HCT116 (cell line): ENCODE measurements around the gene MSMP. TPM values are rescaled to one million over a fixed set of nuclear protein-coding genes. Genes with fewer than 3 reads are reported as not detected.

ENCODE experiments used
- ATAC-seq: fragments of 200-7000 bp; cut with Tn5 transposase; 2 replicates; pipeline ENCODE4 v1.9.1; 2020; ENCODE audit warnings: mild to moderate bottlenecking, moderate library complexity
- BruUV-seq: library from RNA; stranded (reverse); fragments of 400-500 nt; replicated peaks from 2 replicates; lab custom pipeline; 2021; lab: Mats Ljungman, UMichigan
- CTCF ChIA-PET: fragments of 300-600 bp; sonication (Branson Sonifier 250); formaldehyde crosslinking; loops from one replicate; lab custom pipeline; 2021; ENCODE audit warnings: antibody characterized with exemption; lab: Charles Lee
- POLR2A ChIA-PET: fragments of 300-600, 350-600 bp; sonication (Branson Sonifier 250); formaldehyde crosslinking; loops from one replicate; lab custom pipeline; 2021; ENCODE audit warnings: antibody characterized with exemption; lab: Charles Lee
- RAD21 ChIA-PET, 2 experiments: fragments of 300-600 bp; sonication (Branson Sonifier 250); formaldehyde crosslinking; loops; one replicate each; lab custom pipeline; 2023; ENCODE audit warnings: low total read pairs in 2 of 2; ENCODE audit not compliant: uncharacterized antibody in 2 of 2, unreplicated experiment in 2 of 2, low non-redundant PET in 1 of 2; lab: Charles Lee
- DNase-seq: peaks from one replicate; pipeline ENCODE4 v3.0.0-alpha.2; 2010; ENCODE audit warnings: low read depth, low spot score
- H2AFZ ChIP-seq: fragments of 200-600 bp; shearing (Covaris generic), sonication (generic); 2 replicates; pipeline ENCODE4 v1.6.1; 2017; ENCODE audit warnings: low read depth, mixed run types, mixed read lengths, antibody characterized with exemption, low read length; ENCODE audit not compliant: poor library complexity, severe bottlenecking
- H3K27ac ChIP-seq: 2 replicates; pipeline ENCODE4 v1.5.1; 2012; ENCODE audit warnings: low read depth, low read length
- H3K27me3 ChIP-seq: fragments of 200-600 bp; sonication (generic); 2 replicates; pipeline ENCODE4 v1.6.1; 2016; ENCODE audit warnings: mixed run types, low read length, mixed read lengths; ENCODE audit not compliant: insufficient read depth
- H3K36me3 ChIP-seq, 2 experiments: fragments of 200-500 bp in 1 of 2; fragments of 200-600 bp in 1 of 2; sonication (Bioruptor generic) in 1 of 2; sonication (generic) in 1 of 2; 2 replicates each; pipeline versions ENCODE4 v1.5.1 to v1.6.1; 2014 to 2016; ENCODE audit warnings: low read length in 2 of 2, inconsistent platforms in 1 of 2, mixed read lengths in 1 of 2, mixed run types in 1 of 2; ENCODE audit not compliant: insufficient read depth in 2 of 2, control insufficient read depth in 1 of 2
- H3K4me1 ChIP-seq, 2 experiments: fragments of 200-600 bp in 1 of 2; sonication (generic) in 1 of 2; 2 replicates each; pipeline versions ENCODE4 v1.5.1 to v1.6.1; 2012 to 2017; ENCODE audit warnings: low read length in 2 of 2, inconsistent platforms in 1 of 2, mild to moderate bottlenecking in 1 of 2, mixed read lengths in 1 of 2, mixed run types in 1 of 2, moderate library complexity in 1 of 2; ENCODE audit not compliant: insufficient read depth in 2 of 2, control insufficient read depth in 1 of 2
- H3K4me2 ChIP-seq: fragments of 200-600 bp; sonication (generic); 2 replicates; pipeline ENCODE4 v1.6.1; 2017; ENCODE audit warnings: mixed run types, low read length, mixed read lengths
- H3K4me3 ChIP-seq, 2 experiments: fragments of 200-600 bp in 1 of 2; sonication (generic) in 1 of 2; replicated peaks in 1 of 2; 2 replicates each; pipeline ENCODE4 v1.5.1; 2011 to 2016; ENCODE audit warnings: low read length in 2 of 2, control low read depth in 1 of 2, low read depth in 1 of 2, mild to moderate bottlenecking in 1 of 2, mixed read lengths in 1 of 2, mixed run types in 1 of 2
- H3K79me2 ChIP-seq: fragments of 200-600 bp; sonication (generic); 2 replicates; pipeline ENCODE4 v1.6.1; 2017; ENCODE audit warnings: mild to moderate bottlenecking, mixed run types, low read length, moderate library complexity, mixed read lengths; ENCODE audit not compliant: insufficient read depth
- H3K9ac ChIP-seq: fragments of 200-600 bp; sonication (generic); 2 replicates; pipeline ENCODE4 v1.6.1; 2016; ENCODE audit warnings: low read length, mixed read lengths
- H3K9me2 ChIP-seq: fragments of 200-600 bp; sonication (generic), shearing (Covaris generic); 2 replicates; pipeline ENCODE4 v1.6.1; 2017; ENCODE audit warnings: mixed run types, mild to moderate bottlenecking, moderate library complexity; ENCODE audit not compliant: insufficient read depth
- H3K9me3 ChIP-seq, 2 experiments: fragments of 200-500 bp in 1 of 2; fragments of 200-600 bp in 1 of 2; sonication (Bioruptor generic) in 1 of 2; sonication (generic) in 1 of 2; 2 replicates each; pipeline ENCODE4 v1.6.1; 2014 to 2017; ENCODE audit warnings: low read length in 2 of 2, mixed read lengths in 2 of 2, inconsistent platforms in 1 of 2, low read depth in 1 of 2, mild to moderate bottlenecking in 1 of 2, mixed run types in 1 of 2, moderate library complexity in 1 of 2; ENCODE audit not compliant: control insufficient read depth in 1 of 2, insufficient read depth in 1 of 2
- H4K20me1 ChIP-seq: fragments of 200-600 bp; sonication (generic), shearing (Covaris generic); 2 replicates; pipeline ENCODE4 v1.6.1; 2017; ENCODE audit warnings: mixed run types, mild to moderate bottlenecking, moderate library complexity; ENCODE audit not compliant: insufficient read depth
- CEBPB ChIP-seq: IDR thresholded peaks from 2 replicates; pipeline ENCODE4 v1.6.1; 2012; ENCODE audit warnings: low read depth
- ELF1 ChIP-seq: IDR thresholded peaks from 2 replicates; pipeline ENCODE4 v1.6.1; 2012; ENCODE audit warnings: low read depth, borderline replicate concordance
- EZH2 ChIP-seq: fragments of 200-600 bp; sonication (generic); IDR thresholded peaks from 2 replicates; pipeline ENCODE4 v1.6.1; 2017; ENCODE audit warnings: antibody characterized with exemption, mixed run types
- EZH2phosphoT487 ChIP-seq: fragments of 200-600 bp; IDR thresholded peaks from 2 replicates; pipeline ENCODE4 v1.6.1; 2018; ENCODE audit warnings: antibody characterized with exemption, borderline replicate concordance
- MAX ChIP-seq: IDR thresholded peaks from 2 replicates; pipeline ENCODE4 v1.6.1; 2012
- POLR2A ChIP-seq: IDR thresholded peaks from 2 replicates; pipeline ENCODE4 v1.7.0; 2011; ENCODE audit warnings: borderline replicate concordance; ENCODE audit not compliant: insufficient read depth, insufficient read length; ENCODE audit errors: extremely low read depth
- POLR2AphosphoS5 ChIP-seq: IDR thresholded peaks from 2 replicates; pipeline ENCODE4 v1.6.1; 2011; ENCODE audit warnings: mild to moderate bottlenecking, low read depth, low read length, moderate library complexity
- RAD21 ChIP-seq: IDR thresholded peaks from 2 replicates; pipeline ENCODE4 v1.6.1; 2012; ENCODE audit warnings: low read depth, mild to moderate bottlenecking
- REST ChIP-seq: IDR thresholded peaks from 2 replicates; pipeline ENCODE4 v1.6.1; 2012; ENCODE audit warnings: low read depth
- SIN3A ChIP-seq: IDR thresholded peaks from 2 replicates; pipeline ENCODE4 v1.6.1; 2012; ENCODE audit warnings: low read depth
- TCF7L2 ChIP-seq: IDR thresholded peaks from 2 replicates; pipeline ENCODE4 v1.7.0; 2011; ENCODE audit warnings: borderline replicate concordance, inconsistent platforms; ENCODE audit not compliant: insufficient read depth, insufficient read length; ENCODE audit errors: extremely low read depth
- YY1 ChIP-seq: IDR thresholded peaks from 2 replicates; pipeline ENCODE4 v1.6.1; 2011; ENCODE audit warnings: low read length, low read depth, moderate library complexity, mild to moderate bottlenecking; ENCODE audit not compliant: insufficient replicate concordance; ENCODE audit errors: extremely low read depth
- ZFX ChIP-seq: fragments of 450-650 bp; IDR thresholded peaks from 2 replicates; pipeline ENCODE4 v1.6.1; 2017
- ZNF274 ChIP-seq: fragments of 200-500 bp; sonication (Bioruptor generic); IDR thresholded peaks from 2 replicates; pipeline ENCODE4 v1.6.1; 2014; ENCODE audit warnings: mild to moderate bottlenecking, low read depth, low read length, inconsistent platforms
- intact Hi-C: fragments of 100-400 bp; cut with micrococcal nuclease; formaldehyde crosslinking; loops from 2 replicates; pipeline ENCODE4 v1.10.0; 2022
- total RNA-seq: library from RNA; stranded (reverse); gene quantifications from one replicate; pipeline ENCODE4 v1.2.1, GENCODE V29; 2021; ENCODE audit not compliant: unreplicated experiment

The MSMP gene
- total RNA-seq, 1 experiment from 2014 or later = 1.2 TPM

GRCh38 chr9:35760651-35761050 lies 6.6 kb upstream of the MSMP start (continued):
- TF ChIP-seq EZH2 = no peak

- POLR2A ChIA-PET = interaction anchor here (2.1 kb wide), 1 partner anchor 10 kb away, joined by 5 read pairs; the partner anchor contains the start of genes GBA2 and RGP1
- H2AFZ ChIP-seq = no peak overlapping the region
- TF ChIP-seq RAD21 = no peak
- TF ChIP-seq TCF7L2 = peak; percentile 46
- TF ChIP-seq, all 23 proteins: peak for 1
- Histone ChIP-seq H3K9me2 (no peaks in the 10 kb centered on the region), H3K4me3 (no peak overlapping the region), H3K79me2 (peaks cover 48% of the 10 kb centered on the region), H3K27ac (no peak overlapping the region), H3K9me3 (no peaks in the 10 kb centered on the region), H4K20me1 (no peaks in the 10 kb centered on the region), H3K9ac (no peak overlapping the region), H3K4me2 (no peak overlapping the region), H3K27me3 (no peaks in the 10 kb centered on the region), H3K36me3 (no peaks in the 10 kb centered on the region), H3K4me1 (peaks cover 10 to 25% of the 10 kb centered on the region in 2 experiments; a peak in 3 of 4 replicates)
- ATAC-seq (no peak), DNase-seq (no peak)
- no TSS peak for BruUV-seq
- CTCF ChIA-PET = interaction anchor here (1.0 kb wide), 1 partner anchor 99 kb away, joined by 3 read pairs; no protein-coding TSS in a partner anchor
- intact Hi-C loops = no loop called here
- RAD21 ChIA-PET = no interaction called here
These were observed 5.7 kb upstream of the MSMP start for GRCh38 chr9:35759795-35760194.

- Histone ChIP-seq H3K4me1 (peaks cover 10 to 25% of the 10 kb centered on the region in 2 experiments; a peak in 3 of 4 replicates), H3K79me2 (peaks cover 48% of the 10 kb centered on the region), H3K27ac (no peak overlapping the region), H3K9ac (peak overlapping the region; percentile 89; the same call in 1 of the 2 replicates), H3K36me3 (peaks cover 0 to 3% of the 10 kb centered on the region in 2 experiments; a peak in 1 of 4 replicates), H2AFZ (no peak overlapping the region), H3K4me3 (no peak overlapping the region), H3K9me2 (no peaks in the 10 kb centered on the region), H3K9me3 (no peaks in the 10 kb centered on the region)
- POLR2A ChIA-PET = interaction anchor here (2.1 kb wide), 1 partner anchor 9 kb away, joined by 5 read pairs; the partner anchor contains the start of genes GBA2 and RGP1
- ATAC-seq = no peak
- CTCF ChIA-PET = no interaction called here
- intact Hi-C loops = no loop called here
- BruUV-seq = no TSS peak
- RAD21 ChIA-PET = no interaction called here
- TF ChIP-seq REST (no peak), EZH2 (no peak), ELF1 (no peak), YY1 (no peak), EZH2phosphoT487 (no peak), TCF7L2 (no peak), ZFX (no peak), SIN3A (no peak), CEBPB (no peak), MAX (no peak), POLR2A (no peak), POLR2AphosphoS5 (no peak), ZNF274 (no peak)
- TF ChIP-seq, all 23 proteins: peak for 0
- H3K27me3 ChIP-seq = no peaks in the 10 kb centered on the region
- DNase-seq = no peak
- peak overlapping the region; percentile 81 for H3K4me2 ChIP-seq
- H4K20me1 ChIP-seq = no peaks in the 10 kb centered on the region
These were observed 4.5 kb upstream of the MSMP start for GRCh38 chr9:35758475-35759050.
